NOMO-1 treated with DMSO at 0.1 percent for 48 hours (cell line): ENCODE results near the gene TOP1.
"Not testable (repeated sequence)": the region's sequence is repeated elsewhere in the genome, so short reads cannot be mapped to it uniquely, and the experiment has no call there.

Source experiments
- DNase-seq: peaks from one replicate; lab custom pipeline; 2025; ENCODE audit not compliant: unreplicated experiment; lab: John Stamatoyannopoulos, UW

Gene TOP1

GRCh38 chr20:41003143-41003935, 25.3 kb upstream of the TOP1 start:
- peak; percentile 89 for DNase-seq

- DNase-seq = not testable (repeated sequence)
Measured at GRCh38 chr20:41003936-41004294, 24.7 kb upstream of the TOP1 start.

GRCh38 chr20:41004531-41005360, 23.9 kb upstream of the TOP1 start:
- no peak for DNase-seq

GRCh38 chr20:41005361-41005729, 23.3 kb upstream of the TOP1 start:
- no peak for DNase-seq

- DNase-seq = no peak
Measured at GRCh38 chr20:41006126-41006935, 22.3 kb upstream of the TOP1 start.

- DNase-seq = no peak
Measured at GRCh38 chr20:41006936-41007474, 21.6 kb upstream of the TOP1 start.

- DNase-seq = no peak
Measured at GRCh38 chr20:41007481-41007880, 21.1 kb upstream of the TOP1 start.

GRCh38 chr20:41009946-41010345, 18.7 kb upstream of the TOP1 start:
- no peak for DNase-seq

GRCh38 chr20:41011551-41012067, 17.0 kb upstream of the TOP1 start:
- DNase-seq = peak; percentile 90

- no peak for DNase-seq
Measured at GRCh38 chr20:41014561-41015088, 14.0 kb upstream of the TOP1 start.

GRCh38 chr20:41017448-41018042, 11.1 kb upstream of the TOP1 start:
- no peak for DNase-seq

- DNase-seq = no peak
Measured at GRCh38 chr20:41018153-41018552, 10.5 kb upstream of the TOP1 start.

- no peak for DNase-seq
Measured at GRCh38 chr20:41023549-41023948, 5.1 kb upstream of the TOP1 start.

- DNase-seq = no peak
Measured at GRCh38 chr20:41027366-41027765, 1.3 kb upstream of the TOP1 start.

GRCh38 chr20:41027872-41028358, 707 bp upstream of the TOP1 start:
- no peak for DNase-seq

GRCh38 chr20:41029150-41029901, 704 bp downstream of the TOP1 start:
- DNase-seq = peak; percentile 26

- no peak for DNase-seq
Measured at GRCh38 chr20:41030061-41030460, 1.4 kb downstream of the TOP1 start.

GRCh38 chr20:41030531-41031242, 2.1 kb downstream of the TOP1 start:
- DNase-seq = no peak

- DNase-seq = no peak
Measured at GRCh38 chr20:41031243-41031619, 2.6 kb downstream of the TOP1 start.
